ENCODE data around the gene BOD1L1.

Gene BOD1L1

GRCh38 chr4:13654162-13654797 lies 26.8 kb upstream of the BOD1L1 start:
- Histone ChIP-seq H3K4me3 (no peak overlapping the region), H3K36me3 (ENCODE audit: insufficient read depth, low read length) (no peaks in the 10 kb centered on the region), H3K27ac (no peak overlapping the region), H3K9me3 (ENCODE audit: low read depth, low read length) (0 out of 2 replicates have a peak, but pooled peaks cover 2% of the 10 kb centered on the region), H3K9ac (ENCODE audit: insufficient read length) (no peak overlapping the region)
- TF ChIP-seq POLR2AphosphoS5 (IDR thresholded peaks at IDR 0.05; ENCODE audit: borderline replicate concordance, low read depth, low read length) (no peak), FOXP2 (optimal IDR thresholded peaks at IDR 0.05; ENCODE audit: control extremely low read depth, extremely low read length, insufficient read depth) (no peak), EZH2 (IDR thresholded peaks at IDR 0.05) (no peak)
- DNase-seq (ENCODE audit: low read depth, low spot score), result no peak

- H3K36me3 ChIP-seq (ENCODE audit: insufficient read depth, low read length), result no peaks in the 10 kb centered on the region
- DNase-seq (ENCODE audit: low read depth, low spot score), result no peak
- no peak overlapping the region for H3K9ac ChIP-seq (ENCODE audit: insufficient read length)
- H3K9me3 ChIP-seq (ENCODE audit: low read depth, low read length), result 0 out of 2 replicates have a peak, but pooled peaks cover 2% of the 10 kb centered on the region
- TF ChIP-seq EZH2 (IDR thresholded peaks at IDR 0.05) (no peak), POLR2AphosphoS5 (IDR thresholded peaks at IDR 0.05; ENCODE audit: borderline replicate concordance, low read depth, low read length) (no peak), FOXP2 (optimal IDR thresholded peaks at IDR 0.05; ENCODE audit: control extremely low read depth, extremely low read length, insufficient read depth) (no peak)
- no peak overlapping the region for H3K27ac ChIP-seq
- no peak overlapping the region for H3K4me3 ChIP-seq
These were observed 26.2 kb upstream of the BOD1L1 start for GRCh38 chr4:13653766-13654161.

- H3K9ac ChIP-seq (ENCODE audit: insufficient read length), result no peak overlapping the region
- TF ChIP-seq FOXP2 (optimal IDR thresholded peaks at IDR 0.05; ENCODE audit: control extremely low read depth, extremely low read length, insufficient read depth) (no peak), EZH2 (IDR thresholded peaks at IDR 0.05) (no peak), POLR2AphosphoS5 (IDR thresholded peaks at IDR 0.05; ENCODE audit: borderline replicate concordance, low read depth, low read length) (no peak)
- no peak overlapping the region for H3K4me3 ChIP-seq
- no peak overlapping the region for H3K27ac ChIP-seq
- no peaks in the 10 kb centered on the region for H3K36me3 ChIP-seq (ENCODE audit: insufficient read depth, low read length)
- DNase-seq (ENCODE audit: low read depth, low spot score), result no peak
- no peaks in the 10 kb centered on the region for H3K9me3 ChIP-seq (ENCODE audit: low read depth, low read length)
These were observed 19.5 kb upstream of the BOD1L1 start for GRCh38 chr4:13647031-13647430.

- Histone ChIP-seq H3K4me3 (no peak overlapping the region), H3K27ac (no peak overlapping the region), H3K36me3 (ENCODE audit: insufficient read depth, low read length) (no peaks in the 10 kb centered on the region), H3K9ac (ENCODE audit: insufficient read length) (no peak overlapping the region), H3K9me3 (ENCODE audit: low read depth, low read length) (no peaks in the 10 kb centered on the region)
- DNase-seq (ENCODE audit: low read depth, low spot score), result no peak
- TF ChIP-seq POLR2AphosphoS5 (IDR thresholded peaks at IDR 0.05; ENCODE audit: borderline replicate concordance, low read depth, low read length), result no peak
- TF ChIP-seq EZH2 (IDR thresholded peaks at IDR 0.05), result no peak
- no peak for TF ChIP-seq FOXP2 (optimal IDR thresholded peaks at IDR 0.05; ENCODE audit: control extremely low read depth, extremely low read length, insufficient read depth)
These were observed 17.6 kb upstream of the BOD1L1 start for GRCh38 chr4:13645075-13645474.

- Histone ChIP-seq H3K27ac (peak overlapping the region; percentile 89; the same call in 1 of the 2 replicates), H3K4me3 (no peak overlapping the region), H3K9ac (ENCODE audit: insufficient read length) (no peak overlapping the region), H3K9me3 (ENCODE audit: low read depth, low read length) (no peaks in the 10 kb centered on the region), H3K36me3 (ENCODE audit: insufficient read depth, low read length) (no peaks in the 10 kb centered on the region)
- no peak for DNase-seq (ENCODE audit: low read depth, low spot score)
- no peak for TF ChIP-seq FOXP2 (optimal IDR thresholded peaks at IDR 0.05; ENCODE audit: control extremely low read depth, extremely low read length, insufficient read depth)
- TF ChIP-seq EZH2 (IDR thresholded peaks at IDR 0.05), result no peak
- no peak for TF ChIP-seq POLR2AphosphoS5 (IDR thresholded peaks at IDR 0.05; ENCODE audit: borderline replicate concordance, low read depth, low read length)
These were observed 14.8 kb upstream of the BOD1L1 start for GRCh38 chr4:13642170-13642950.

- no peak for DNase-seq (ENCODE audit: low read depth, low spot score)
- TF ChIP-seq POLR2AphosphoS5 (IDR thresholded peaks at IDR 0.05; ENCODE audit: borderline replicate concordance, low read depth, low read length) (no peak), FOXP2 (optimal IDR thresholded peaks at IDR 0.05; ENCODE audit: control extremely low read depth, extremely low read length, insufficient read depth) (no peak), EZH2 (IDR thresholded peaks at IDR 0.05) (no peak)
- H3K9me3 ChIP-seq (ENCODE audit: low read depth, low read length), result no peaks in the 10 kb centered on the region
- no peaks in the 10 kb centered on the region for H3K36me3 ChIP-seq (ENCODE audit: insufficient read depth, low read length)
- H3K4me3 ChIP-seq, result no peak overlapping the region
- H3K9ac ChIP-seq (ENCODE audit: insufficient read length), result no peak overlapping the region
- H3K27ac ChIP-seq, result peak overlapping the region; percentile 89; the same call in 1 of the 2 replicates
These were observed 13.6 kb upstream of the BOD1L1 start for GRCh38 chr4:13641084-13641483.

GRCh38 chr4:13640149-13640940 lies 12.8 kb upstream of the BOD1L1 start:
- DNase-seq (ENCODE audit: low read depth, low spot score), result peak; percentile 50
- no peaks in the 10 kb centered on the region for H3K9me3 ChIP-seq (ENCODE audit: low read depth, low read length)
- TF ChIP-seq EZH2 (IDR thresholded peaks at IDR 0.05) (no peak), POLR2AphosphoS5 (IDR thresholded peaks at IDR 0.05; ENCODE audit: borderline replicate concordance, low read depth, low read length) (no peak), FOXP2 (optimal IDR thresholded peaks at IDR 0.05; ENCODE audit: control extremely low read depth, extremely low read length, insufficient read depth) (no peak)

GRCh38 chr4:13635286-13635799 lies 7.8 kb upstream of the BOD1L1 start:
- H3K9ac ChIP-seq (ENCODE audit: insufficient read length), result no peak overlapping the region
- no peak for DNase-seq (ENCODE audit: low read depth, low spot score)
- H3K4me3 ChIP-seq, result no peak overlapping the region
- TF ChIP-seq EZH2 (IDR thresholded peaks at IDR 0.05) (no peak), POLR2AphosphoS5 (IDR thresholded peaks at IDR 0.05; ENCODE audit: borderline replicate concordance, low read depth, low read length) (no peak), FOXP2 (optimal IDR thresholded peaks at IDR 0.05; ENCODE audit: control extremely low read depth, extremely low read length, insufficient read depth) (no peak)
- no peaks in the 10 kb centered on the region for H3K36me3 ChIP-seq (ENCODE audit: insufficient read depth, low read length)
- no peaks in the 10 kb centered on the region for H3K9me3 ChIP-seq (ENCODE audit: low read depth, low read length)
- no peak overlapping the region for H3K27ac ChIP-seq

More at GRCh38 chr4:13640149-13640940, 12.8 kb upstream of the BOD1L1 start:
- Histone ChIP-seq H3K4me3 (peak overlapping the region; percentile 27), H3K9ac (ENCODE audit: insufficient read length) (peak overlapping the region; percentile 57), H3K27ac (peak overlapping the region; percentile 89), H3K36me3 (ENCODE audit: insufficient read depth, low read length) (no peaks in the 10 kb centered on the region)
